ENCODE data around the gene MYL9.

Gene MYL9

DNA sequence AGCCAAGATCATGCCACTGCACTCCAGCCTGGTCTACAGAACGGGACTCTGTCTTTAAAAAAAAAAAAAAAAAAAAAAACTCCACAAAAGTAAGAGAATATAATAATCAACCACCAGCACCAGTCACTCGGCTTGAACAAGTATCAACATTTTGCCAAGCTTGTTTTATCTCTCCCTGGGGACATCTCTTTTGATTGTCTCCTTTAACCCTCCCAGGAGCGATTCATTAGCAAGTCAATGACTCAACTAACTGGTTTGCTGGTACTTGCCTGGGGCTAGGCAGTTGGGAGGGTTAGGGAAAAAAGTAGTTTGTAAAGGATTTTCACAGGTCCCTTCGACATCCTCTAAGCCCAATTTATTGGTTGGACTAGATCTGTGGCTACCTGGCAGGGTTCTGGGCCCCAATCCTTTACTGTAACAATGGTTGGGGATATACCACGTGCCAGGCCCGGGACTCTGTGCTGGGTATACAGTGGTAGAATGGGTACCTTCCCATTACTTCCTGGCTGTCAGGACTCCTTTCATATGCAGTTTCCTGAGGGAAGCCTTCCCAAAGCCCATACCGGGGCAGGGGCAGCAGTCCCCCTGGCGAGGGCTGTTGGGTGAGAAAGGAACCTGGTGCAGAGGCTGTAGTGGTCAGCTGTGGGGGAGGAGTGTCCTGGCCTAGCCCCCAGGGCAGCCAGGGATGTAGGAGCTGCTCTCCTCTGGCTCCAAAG, 44.2 kb downstream of the MYL9 start:
- DNase-seq, result no peak

DNA sequence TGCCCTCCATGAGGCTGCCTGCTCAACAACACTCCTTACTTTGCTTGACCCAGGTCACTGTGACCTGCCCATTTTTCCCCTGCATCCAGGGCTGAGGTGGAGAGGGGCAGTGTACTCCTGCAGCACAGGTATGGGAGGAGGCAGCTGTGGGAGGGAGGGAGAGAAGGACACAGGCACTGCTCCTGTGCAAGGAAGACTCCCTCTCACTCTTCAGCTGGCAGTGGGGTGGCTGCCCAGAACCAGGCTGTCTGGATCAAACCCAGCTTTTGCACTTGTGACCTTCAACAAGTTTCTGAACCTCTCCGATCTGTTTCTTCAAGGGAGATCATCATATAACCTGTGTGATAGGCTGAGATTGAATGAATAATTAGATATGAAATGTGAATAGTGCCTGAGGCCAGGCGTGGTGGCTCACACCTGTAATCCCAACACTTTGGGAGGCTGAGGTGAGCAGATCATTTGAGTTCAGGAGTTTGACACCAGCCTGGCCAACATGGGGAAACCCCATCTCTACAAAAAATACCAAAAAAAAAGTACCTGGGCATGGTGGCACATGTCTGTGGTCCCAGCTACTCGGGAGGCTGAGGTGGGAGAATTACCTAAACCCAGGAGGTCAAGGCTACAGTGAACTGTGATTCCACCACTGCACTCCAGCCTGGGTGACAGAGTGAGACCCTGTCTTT, 46.2 kb downstream of the MYL9 start:
- DNase-seq, result no peak

DNA sequence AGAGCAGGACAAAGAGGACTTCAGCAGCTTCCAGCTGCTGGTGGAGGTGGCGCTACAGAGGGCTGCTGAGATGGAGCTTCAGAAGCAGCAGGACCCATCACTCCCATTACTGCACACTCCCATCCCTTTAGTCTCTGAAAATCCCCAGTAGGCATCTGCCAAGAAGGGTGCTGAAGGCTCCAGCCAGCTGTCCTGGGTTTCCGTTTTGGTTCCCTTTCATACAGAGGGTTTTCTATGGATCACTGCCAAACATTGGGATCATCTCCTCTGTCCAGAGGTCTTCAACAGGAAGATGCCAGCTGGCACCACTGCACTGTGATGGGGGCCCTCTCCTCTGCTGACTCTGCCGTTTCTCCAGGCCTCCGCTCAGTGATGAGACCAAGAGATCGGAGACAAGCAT, 50.0 kb downstream of the MYL9 start:
- no peak for DNase-seq

DNA sequence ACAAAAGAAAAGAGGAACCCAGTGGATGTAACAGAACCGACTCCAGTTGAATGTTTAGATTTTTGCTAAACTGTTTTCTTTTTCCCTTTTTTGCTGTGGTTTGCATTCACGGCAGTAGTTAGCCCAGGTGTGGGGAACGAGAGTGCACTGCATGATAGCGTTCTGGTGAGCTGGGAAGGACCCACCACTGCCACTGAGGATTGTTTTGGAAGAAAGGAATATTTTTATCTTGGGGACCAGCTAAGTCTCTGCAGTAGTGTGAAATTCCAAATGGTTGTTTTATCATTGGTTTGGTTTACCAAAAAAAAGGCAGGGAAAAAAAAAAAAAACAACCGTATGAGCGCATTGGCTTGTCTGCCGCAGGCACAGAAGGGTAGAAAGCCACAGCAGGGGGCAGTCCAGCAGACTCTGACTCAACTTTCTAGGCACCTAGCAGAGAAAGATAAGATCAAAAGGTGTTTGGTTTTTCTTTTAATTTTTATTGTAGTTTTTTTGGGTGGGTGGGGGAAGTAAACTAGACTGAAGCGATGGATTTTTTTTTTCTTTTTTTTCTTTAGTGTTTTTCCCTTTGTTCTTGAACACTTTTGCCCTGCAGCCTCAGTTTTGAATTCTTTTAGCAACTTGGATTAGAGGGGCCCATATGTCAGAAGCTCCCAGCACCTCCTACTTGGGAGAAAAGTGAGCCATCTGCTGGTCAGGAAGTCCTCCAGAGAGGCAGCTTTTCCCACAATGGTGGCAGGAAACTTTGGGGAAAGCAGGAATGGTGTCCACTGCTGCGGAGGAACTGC, 50.7 kb downstream of the MYL9 start:
- DNase-seq, result no peak

DNA sequence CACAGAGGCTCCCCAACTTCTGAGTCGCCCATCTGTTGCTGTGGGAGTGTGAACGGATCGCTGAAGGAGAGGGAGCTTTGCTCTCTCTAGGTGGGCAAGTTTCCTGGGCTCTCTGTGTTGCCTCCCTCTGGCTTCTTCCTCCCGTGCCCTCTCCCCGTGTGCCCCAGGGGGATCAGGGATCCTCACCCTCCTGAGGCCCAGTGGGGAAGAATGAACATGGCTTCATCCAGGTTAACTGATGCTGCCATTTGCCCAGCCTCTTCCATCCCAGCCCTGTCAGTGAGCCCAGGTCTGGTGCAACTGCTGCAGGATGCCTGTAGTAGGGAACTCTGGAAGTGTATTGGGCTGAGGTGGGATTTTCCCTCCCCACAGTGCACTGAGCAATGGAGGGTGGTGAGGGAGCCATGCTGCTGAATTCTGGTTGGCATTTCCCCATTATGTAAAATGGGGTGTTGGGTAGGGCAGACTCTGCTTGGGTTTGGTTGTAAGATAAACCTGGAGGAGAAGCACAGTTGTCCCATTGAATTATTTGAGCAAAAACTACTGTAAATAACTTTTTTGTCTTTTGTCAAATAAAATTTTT, 52.1 kb downstream of the MYL9 start:
- no peak for DNase-seq

DNA sequence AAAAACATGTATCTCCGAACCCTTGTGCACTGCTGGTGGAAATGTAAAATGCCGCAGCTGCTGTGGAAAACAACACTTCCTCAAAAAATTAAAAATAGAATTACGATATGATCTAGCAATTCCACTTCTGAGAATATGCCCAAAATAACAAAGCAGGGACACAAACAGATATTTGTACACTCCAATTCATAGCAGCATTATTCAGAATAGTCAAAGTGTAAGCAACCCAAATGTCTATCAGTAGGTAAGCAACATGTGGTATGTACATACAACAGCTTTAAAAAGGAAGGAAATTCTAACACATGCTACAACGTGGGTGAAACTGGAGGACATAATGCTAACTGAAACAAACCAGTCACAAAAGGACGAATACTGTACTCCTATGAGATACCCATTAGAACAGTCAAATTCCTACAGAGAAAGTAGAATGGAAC, 58.6 kb downstream of the MYL9 start:
- DNase-seq, result peak; percentile 74

All from KG1 (cell line).